Caco-2 (cell line): ENCODE results near the gene UBE2E3. TPM values are rescaled to one million over a fixed set of nuclear protein-coding genes. Genes with fewer than 3 reads are reported as not detected.

Experiments
- BruUV-seq: library from RNA; stranded (reverse); fragments of 400-500 nt; replicated peaks from 2 replicates; lab custom pipeline; 2021; lab: Mats Ljungman, UMichigan
- CTCF ChIA-PET: fragments of 300-600 bp; sonication (Branson Sonifier 250); formaldehyde crosslinking; loops from one replicate; lab custom pipeline; 2022; ENCODE audit warnings: antibody characterized with exemption; lab: Charles Lee
- POLR2A ChIA-PET: fragments of 300-600 bp; sonication (Branson Sonifier 250); formaldehyde crosslinking; loops from one replicate; lab custom pipeline; 2022; ENCODE audit warnings: antibody characterized with exemption; lab: Charles Lee
- DNase-seq, 2 experiments: peaks; one replicate each; pipeline versions ENCODE4 v3.0.0 to v3.0.0-alpha.2; 2020 to 2022
- H3K27me3 ChIP-seq: replicated peaks from 2 replicates; pipeline ENCODE4 v1.6.0; 2011; ENCODE audit warnings: low read length; ENCODE audit not compliant: control insufficient read depth, insufficient read depth
- H3K36me3 ChIP-seq: 2 replicates; pipeline ENCODE4 v1.5.1; 2011; ENCODE audit warnings: low read length; ENCODE audit not compliant: control insufficient read depth, insufficient read depth
- H3K4me1 ChIP-seq: fragments of 250-450 bp; sonication (Bioruptor Pico); 2 replicates; pipeline ENCODE4 v1.5.1; 2020; ENCODE audit warnings: mild to moderate bottlenecking
- H3K4me3 ChIP-seq: 2 replicates; pipeline ENCODE4 v1.5.1; 2011; ENCODE audit warnings: low read depth, mild to moderate bottlenecking, control low read depth, low read length
- H3K9me3 ChIP-seq: fragments of 250-450 bp; sonication (Bioruptor Pico); 2 replicates; pipeline ENCODE4 v1.5.1; 2020; ENCODE audit warnings: mild to moderate bottlenecking, moderate library complexity
- H3K27ac Mint-ChIP-seq: one replicate; pipeline ENCODE4 v1.8.0; 2022; ENCODE audit warnings: mixed read lengths; ENCODE audit not compliant: unreplicated experiment
- H3K27me3 Mint-ChIP-seq: one replicate; pipeline ENCODE4 v1.8.0; 2022; ENCODE audit warnings: mixed read lengths; ENCODE audit not compliant: insufficient read depth, unreplicated experiment
- H3K36me3 Mint-ChIP-seq: one replicate; pipeline ENCODE4 v1.8.0; 2022; ENCODE audit warnings: mild to moderate bottlenecking, mixed read lengths; ENCODE audit not compliant: insufficient read depth, unreplicated experiment
- H3K4me1 Mint-ChIP-seq: one replicate; pipeline ENCODE4 v1.8.0; 2022; ENCODE audit warnings: low read depth, mixed read lengths; ENCODE audit not compliant: unreplicated experiment
- H3K4me3 Mint-ChIP-seq: one replicate; pipeline ENCODE4 v1.8.0; 2022; ENCODE audit warnings: mild to moderate bottlenecking, moderate library complexity, mixed read lengths; ENCODE audit not compliant: unreplicated experiment
- H3K9me3 Mint-ChIP-seq: one replicate; pipeline ENCODE4 v1.8.0; 2022; ENCODE audit warnings: mixed read lengths; ENCODE audit not compliant: unreplicated experiment
- CTCF ChIP-seq, 2 experiments: fragments of 200-600 bp in 1 of 2; IDR thresholded peaks; 1 replicate in 1 of 2; 2 replicates in 1 of 2; pipeline versions ENCODE4 v1.5.1 to v1.8.0; 2011 to 2022; ENCODE audit warnings: antibody characterized with exemption in 1 of 2, control low read depth in 1 of 2, inconsistent platforms in 1 of 2, low read depth in 1 of 2, low read length in 1 of 2, mild to moderate bottlenecking in 1 of 2, moderate library complexity in 1 of 2; ENCODE audit not compliant: insufficient read depth in 1 of 2, severe bottlenecking in 1 of 2, unreplicated experiment in 1 of 2
- intact Hi-C: fragments of 100-400 bp; cut with micrococcal nuclease; formaldehyde crosslinking; loops from one replicate; pipeline ENCODE4 v1.10.0; 2022; ENCODE audit not compliant: unreplicated experiment
- total RNA-seq: library from RNA; stranded (reverse); gene quantifications from 2 replicates; pipeline ENCODE4 v1.2.3, GENCODE V29; 2022

The UBE2E3 gene
- total RNA-seq, 1 experiment from 2014 or later = 9.0 TPM

GRCh38 chr2:181073896-181074295 lies 93.5 kb downstream of the UBE2E3 start:
- CTCF ChIA-PET = no interaction called here
- H3K36me3 Mint-ChIP-seq = no peaks in the 10 kb centered on the region

GRCh38 chr2:181074457-181074856 lies 94.1 kb downstream of the UBE2E3 start:
- Histone ChIP-seq H3K36me3 (no peaks in the 10 kb centered on the region), H3K9me3 (no peaks in the 10 kb centered on the region), H3K27me3 (no peaks in the 10 kb centered on the region), H3K4me3 (no peak overlapping the region), H3K4me1 (no peaks in the 10 kb centered on the region)
- Mint-ChIP-seq H3K36me3 (no peaks in the 10 kb centered on the region), H3K9me3 (no peaks in the 10 kb centered on the region), H3K27me3 (no peaks in the 10 kb centered on the region), H3K4me1 (no peaks in the 10 kb centered on the region), H3K4me3 (no peak overlapping the region), H3K27ac (no peak overlapping the region)
- intact Hi-C loops = no loop called here
- no peak for TF ChIP-seq CTCF (IDR thresholded peaks at IDR 0.05; ENCODE audit: insufficient read depth in 1 of 2, low read depth in 1 of 2, low read length in 1 of 2, severe bottlenecking in 1 of 2, unreplicated experiment in 1 of 2)
- ChIA-PET POLR2A (no interaction called here), CTCF (no interaction called here)
- BruUV-seq = no TSS peak
- DNase-seq = no peak

More at GRCh38 chr2:181073896-181074295, 93.5 kb downstream of the UBE2E3 start:
- POLR2A ChIA-PET = no interaction called here
- Histone ChIP-seq H3K36me3 (no peaks in the 10 kb centered on the region), H3K4me1 (no peaks in the 10 kb centered on the region), H3K9me3 (no peaks in the 10 kb centered on the region), H3K4me3 (no peak overlapping the region), H3K27me3 (no peaks in the 10 kb centered on the region)
- no peaks in the 10 kb centered on the region for H3K9me3 Mint-ChIP-seq
- H3K4me1 Mint-ChIP-seq = no peaks in the 10 kb centered on the region
- no peak for TF ChIP-seq CTCF (IDR thresholded peaks at IDR 0.05; ENCODE audit: insufficient read depth in 1 of 2, low read depth in 1 of 2, low read length in 1 of 2, severe bottlenecking in 1 of 2, unreplicated experiment in 1 of 2)
- BruUV-seq = no TSS peak
- intact Hi-C loops = no loop called here
- no peak overlapping the region for H3K27ac Mint-ChIP-seq
- no peak overlapping the region for H3K4me3 Mint-ChIP-seq
- no peak for DNase-seq
- H3K27me3 Mint-ChIP-seq = no peaks in the 10 kb centered on the region

GRCh38 chr2:181076658-181077057 lies 96.3 kb downstream of the UBE2E3 start:
- TF ChIP-seq CTCF (IDR thresholded peaks at IDR 0.05; ENCODE audit: insufficient read depth in 1 of 2, low read depth in 1 of 2, low read length in 1 of 2, severe bottlenecking in 1 of 2, unreplicated experiment in 1 of 2) = no peak
- Mint-ChIP-seq H3K4me3 (no peak overlapping the region), H3K4me1 (no peaks in the 10 kb centered on the region), H3K27me3 (peaks cover 2% of the 10 kb centered on the region), H3K36me3 (no peaks in the 10 kb centered on the region), H3K27ac (no peak overlapping the region), H3K9me3 (no peaks in the 10 kb centered on the region)
- Histone ChIP-seq H3K9me3 (no peaks in the 10 kb centered on the region), H3K4me3 (no peak overlapping the region), H3K4me1 (no peaks in the 10 kb centered on the region), H3K27me3 (no peaks in the 10 kb centered on the region), H3K36me3 (no peaks in the 10 kb centered on the region)
- ChIA-PET CTCF (no interaction called here), POLR2A (no interaction called here)
- intact Hi-C loops = loop anchor here (1.0 kb wide), 2 partner anchors 390 to 639 kb away; no protein-coding TSS in a partner anchor
- BruUV-seq = no TSS peak
- DNase-seq = no peak
